Tibial nerve (tissue), 4 donors: ENCODE data around the gene ARHGAP1. TPM values are rescaled to one million over a fixed set of nuclear protein-coding genes. Genes with fewer than 3 reads are reported as not detected.

Experiments used
- DNase-seq, 2 donors: peaks; one replicate each; pipeline ENCODE4 v3.0.0-alpha.2; 2019; ENCODE audit warnings: low spot score in 2 of 2
- H3K27ac ChIP-seq, 4 donors: fragments of 200-600 bp; sonication (generic) in 3 of 4; one replicate each; pipeline ENCODE4 v1.5.1; 2017 to 2019; ENCODE audit warnings: mild to moderate bottlenecking in 1 of 4
- H3K27me3 ChIP-seq, 2 donors: fragments of 200-600 bp; sonication (generic) in 1 of 2; one replicate each; pipeline versions ENCODE4 v1.5.1 to v1.6.0; 2017 to 2019
- H3K36me3 ChIP-seq, 3 donors: fragments of 200-600 bp; sonication (generic); one replicate each; pipeline ENCODE4 v1.5.1; 2018 to 2019
- H3K4me1 ChIP-seq, 4 donors: fragments of 200-600 bp; sonication (generic) in 3 of 4; one replicate each; pipeline ENCODE4 v1.5.1; 2017 to 2019
- H3K4me3 ChIP-seq, 4 donors: fragments of 200-600 bp; sonication (generic) in 3 of 4; one replicate each; pipeline ENCODE4 v1.5.1; 2017 to 2019; ENCODE audit warnings: mild to moderate bottlenecking in 1 of 4, moderate library complexity in 1 of 4
- H3K9me3 ChIP-seq, 4 donors: fragments of 200-600 bp; sonication (generic) in 3 of 4; one replicate each; pipeline ENCODE4 v1.5.1; 2017 to 2019
- EP300 ChIP-seq, 2 donors: sonication (generic); formaldehyde crosslinking; IDR thresholded peaks; one replicate each; pipeline ENCODE4 v1.6.1; 2017; ENCODE audit warnings: antibody characterized with exemption in 2 of 2, mild to moderate bottlenecking in 1 of 2
- POLR2A ChIP-seq, 2 donors: fragments of 450-650 bp; IDR thresholded peaks; one replicate each; pipeline ENCODE4 v1.6.1; 2017; ENCODE audit warnings: antibody characterized with exemption in 2 of 2, mild to moderate bottlenecking in 2 of 2, moderate library complexity in 2 of 2
- WGBS, 2 donors: methylation state at CpG; one replicate each; pipeline ENCODE4 v1.1.5; 2018; 5-methylcytosine and 5-hydroxymethylcytosine counted together
- total RNA-seq, 4 donors: library from RNA; depleted of rRNA; stranded (reverse); fragments of >200 nt; gene quantifications; one replicate each; pipeline ENCODE4 v1.1.0, GENCODE V29; 2016
- TF ChIP-seq, protein P1 (sequence below), 5 experiments: fragments of 200-600 bp in 3 of 5; fragments of 450-650 bp in 2 of 5; sonication (generic) in 3 of 5; IDR thresholded peaks; one replicate each; pipeline ENCODE4 v1.5.1; 2016 to 2019; ENCODE audit warnings: antibody characterized with exemption in 5 of 5, mild to moderate bottlenecking in 3 of 5, moderate library complexity in 2 of 5

The ARHGAP1 gene
- total RNA-seq, 4 donors from 2014 or later = 47.9 to 83.0 (median 59.8) TPM

DNA sequence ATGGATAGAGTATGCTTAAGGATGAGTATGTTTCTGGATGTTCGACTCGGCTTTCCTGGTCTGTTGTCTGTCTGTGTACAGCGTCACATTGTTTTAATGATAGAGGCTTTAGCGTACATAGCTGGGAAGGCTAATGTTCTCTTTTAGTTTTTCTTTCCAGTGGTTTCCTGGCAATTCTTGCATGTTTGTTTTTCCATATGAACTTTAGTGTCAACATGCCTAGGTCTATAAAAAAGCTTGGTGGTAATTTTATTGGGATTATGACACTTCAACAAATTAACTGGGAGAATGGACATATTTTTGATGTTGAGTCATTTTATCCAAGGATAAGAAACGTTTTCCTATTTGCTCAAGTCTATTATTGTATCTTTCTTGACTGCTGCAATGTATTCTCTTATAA, 36.2 kb upstream of the ARHGAP1 start:
- H3K9me3 ChIP-seq = no peaks in the 10 kb centered on the region
- H3K27ac ChIP-seq = no peak overlapping the region
- no peaks in the 10 kb centered on the region for H3K27me3 ChIP-seq
- TF ChIP-seq EP300 (IDR thresholded peaks at IDR 0.05) = no peak
- TF ChIP-seq, protein P1, sequence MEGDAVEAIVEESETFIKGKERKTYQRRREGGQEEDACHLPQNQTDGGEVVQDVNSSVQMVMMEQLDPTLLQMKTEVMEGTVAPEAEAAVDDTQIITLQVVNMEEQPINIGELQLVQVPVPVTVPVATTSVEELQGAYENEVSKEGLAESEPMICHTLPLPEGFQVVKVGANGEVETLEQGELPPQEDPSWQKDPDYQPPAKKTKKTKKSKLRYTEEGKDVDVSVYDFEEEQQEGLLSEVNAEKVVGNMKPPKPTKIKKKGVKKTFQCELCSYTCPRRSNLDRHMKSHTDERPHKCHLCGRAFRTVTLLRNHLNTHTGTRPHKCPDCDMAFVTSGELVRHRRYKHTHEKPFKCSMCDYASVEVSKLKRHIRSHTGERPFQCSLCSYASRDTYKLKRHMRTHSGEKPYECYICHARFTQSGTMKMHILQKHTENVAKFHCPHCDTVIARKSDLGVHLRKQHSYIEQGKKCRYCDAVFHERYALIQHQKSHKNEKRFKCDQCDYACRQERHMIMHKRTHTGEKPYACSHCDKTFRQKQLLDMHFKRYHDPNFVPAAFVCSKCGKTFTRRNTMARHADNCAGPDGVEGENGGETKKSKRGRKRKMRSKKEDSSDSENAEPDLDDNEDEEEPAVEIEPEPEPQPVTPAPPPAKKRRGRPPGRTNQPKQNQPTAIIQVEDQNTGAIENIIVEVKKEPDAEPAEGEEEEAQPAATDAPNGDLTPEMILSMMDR (IDR thresholded peaks at IDR 0.05) = no peak
- no peak for TF ChIP-seq POLR2A (IDR thresholded peaks at IDR 0.05)
- no peak for DNase-seq
- H3K36me3 ChIP-seq = peaks cover 0 to 18% (median 4%) of the 10 kb centered on the region in 3 donors
- H3K4me3 ChIP-seq = no peak overlapping the region
- 56 to 61% methylated on average over 5 of the region's 5 CpGs for WGBS, 2 donors
- H3K4me1 ChIP-seq = peaks cover 0 to 1% (median 0%) of the 10 kb centered on the region in 4 donors

DNA sequence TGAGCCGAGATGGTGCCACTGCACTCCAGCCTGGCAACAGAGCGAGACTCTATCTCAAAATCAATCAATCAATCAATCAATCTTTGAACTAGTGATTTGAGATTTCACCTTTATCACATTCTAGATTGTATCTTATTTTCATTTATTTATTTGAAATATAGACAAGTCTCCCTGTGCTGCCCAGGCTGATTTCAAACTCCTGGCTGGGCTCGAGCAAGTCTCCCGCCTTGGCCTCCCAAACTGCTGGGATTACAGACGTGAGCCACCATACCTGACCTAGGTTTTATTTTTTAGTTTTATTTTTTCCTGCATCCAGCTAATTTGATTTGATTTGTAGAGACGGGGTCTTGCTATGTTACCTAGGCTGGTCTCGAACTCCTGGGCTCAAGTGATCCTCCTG, 35.7 kb upstream of the ARHGAP1 start:
- DNase-seq = no peak
- no peak overlapping the region for H3K4me3 ChIP-seq
- H3K9me3 ChIP-seq = no peaks in the 10 kb centered on the region
- peaks cover 0 to 14% (median 0%) of the 10 kb centered on the region in 3 donors for H3K36me3 ChIP-seq
- WGBS, 2 donors = 84 to 92% methylated on average over 7 of the region's 7 CpGs
- H3K27me3 ChIP-seq = no peaks in the 10 kb centered on the region
- no peak for TF ChIP-seq POLR2A (IDR thresholded peaks at IDR 0.05)
- TF ChIP-seq, protein P1 (IDR thresholded peaks at IDR 0.05) = no peak
- TF ChIP-seq EP300 (IDR thresholded peaks at IDR 0.05) = no peak
- no peaks in the 10 kb centered on the region for H3K4me1 ChIP-seq
- H3K27ac ChIP-seq = no peak overlapping the region

DNA sequence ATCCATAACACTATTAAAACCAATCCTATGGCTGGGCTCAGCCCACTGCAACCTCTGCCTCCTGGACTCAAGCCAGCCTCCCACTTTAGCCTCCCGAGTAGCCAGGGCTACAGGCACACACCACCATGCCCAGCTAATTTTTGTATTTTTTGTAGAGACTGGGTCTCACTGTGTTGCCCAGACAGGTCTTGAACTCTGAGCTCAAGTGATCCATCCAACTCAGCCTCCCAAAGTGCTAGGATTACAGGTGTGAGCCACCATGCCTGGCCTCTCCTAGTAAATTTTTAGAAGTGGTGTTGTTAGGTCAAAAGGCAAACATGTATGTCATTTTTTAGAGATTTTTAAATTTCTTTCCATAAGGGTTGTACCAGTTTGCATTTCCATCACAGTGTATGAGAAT, 32.8 kb upstream of the ARHGAP1 start:
- H3K27ac ChIP-seq = no peak overlapping the region
- H3K27me3 ChIP-seq = no peaks in the 10 kb centered on the region
- H3K4me3 ChIP-seq = no peak overlapping the region
- H3K4me1 ChIP-seq = no peaks in the 10 kb centered on the region
- no peaks in the 10 kb centered on the region for H3K36me3 ChIP-seq
- no peak for DNase-seq
- TF ChIP-seq EP300 (IDR thresholded peaks at IDR 0.05) (no peak), POLR2A (IDR thresholded peaks at IDR 0.05) (no peak)
- TF ChIP-seq, protein P1 (IDR thresholded peaks at IDR 0.05) = no peak
- WGBS, 2 donors = 76 to 90% methylated on average over 1 of the region's 1 CpG
- H3K9me3 ChIP-seq = no peaks in the 10 kb centered on the region

DNA sequence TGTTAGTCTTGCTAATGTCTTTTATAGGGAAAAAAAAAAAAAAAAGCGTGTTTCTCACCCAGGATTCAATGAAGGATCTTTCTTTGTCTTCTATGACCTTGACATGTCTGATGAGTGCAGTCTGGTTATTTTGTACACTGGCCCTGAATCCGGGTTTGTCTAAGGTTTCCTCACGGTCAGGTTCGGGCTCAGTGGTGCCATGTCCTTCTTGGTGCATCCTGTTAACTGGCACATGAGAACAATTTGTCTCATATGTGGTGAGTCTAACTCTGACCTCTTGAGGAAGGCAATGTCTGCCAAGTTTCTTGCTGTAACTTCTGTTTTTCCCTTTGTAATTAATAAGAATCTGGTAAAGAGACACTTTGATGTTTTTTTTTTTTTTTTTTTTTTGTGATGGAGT, 31.1 kb upstream of the ARHGAP1 start:
- DNase-seq = no peak
- H3K27me3 ChIP-seq = no peaks in the 10 kb centered on the region
- no peak overlapping the region for H3K27ac ChIP-seq
- 85 to 86% methylated on average over 4 of the region's 4 CpGs for WGBS, 2 donors
- no peak overlapping the region for H3K4me3 ChIP-seq
- no peaks in the 10 kb centered on the region for H3K36me3 ChIP-seq
- H3K4me1 ChIP-seq = no peaks in the 10 kb centered on the region
- TF ChIP-seq, protein P1 (IDR thresholded peaks at IDR 0.05) = no peak
- no peak for TF ChIP-seq EP300 (IDR thresholded peaks at IDR 0.05)
- no peak for TF ChIP-seq POLR2A (IDR thresholded peaks at IDR 0.05)
- H3K9me3 ChIP-seq = no peaks in the 10 kb centered on the region

DNA sequence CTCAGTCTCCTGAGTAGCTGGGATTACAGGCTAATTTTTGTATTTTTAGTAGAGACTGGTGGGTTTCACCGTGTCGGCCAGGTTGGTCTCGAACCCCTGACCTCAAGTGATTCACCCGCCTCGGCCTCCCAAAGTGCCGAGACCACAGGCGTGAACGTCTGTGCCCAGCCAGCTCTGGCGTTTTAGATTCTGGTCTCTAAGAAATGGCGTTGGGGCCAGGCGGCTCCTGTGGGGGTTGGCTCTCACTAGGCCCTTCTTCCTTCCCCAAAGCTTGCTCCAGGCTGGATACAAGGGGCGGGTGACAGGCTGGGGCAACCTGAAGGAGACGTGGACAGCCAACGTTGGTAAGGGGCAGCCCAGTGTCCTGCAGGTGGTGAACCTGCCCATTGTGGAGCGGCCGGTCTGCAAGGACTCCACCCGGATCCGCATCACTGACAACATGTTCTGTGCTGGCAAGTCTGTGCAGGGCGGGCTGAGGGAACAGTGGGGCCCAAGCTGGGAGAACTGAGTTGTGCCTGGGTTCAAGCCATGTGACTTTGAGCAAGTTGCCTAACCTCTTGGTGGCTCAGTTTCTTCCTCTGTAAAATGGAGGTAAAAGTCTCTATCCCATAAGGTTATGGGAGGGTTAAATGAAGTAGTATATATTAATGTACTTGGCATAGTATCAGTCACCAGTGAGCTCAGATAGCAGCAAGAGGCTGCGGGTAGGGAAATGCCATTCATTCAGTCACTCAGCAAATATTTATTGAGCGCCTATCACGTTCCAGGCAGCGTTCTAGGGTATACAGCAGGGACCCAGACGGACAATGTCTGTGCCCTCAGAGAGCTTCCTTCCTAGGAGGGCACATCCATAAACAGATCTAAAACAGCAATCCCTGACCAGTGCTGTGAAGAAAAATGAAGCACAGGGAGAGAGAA, 28.9 kb upstream of the ARHGAP1 start:
- Histone ChIP-seq H3K9me3 (no peaks in the 10 kb centered on the region), H3K4me3 (no peak overlapping the region), H3K36me3 (no peaks in the 10 kb centered on the region), H3K27ac (no peak overlapping the region), H3K4me1 (no peaks in the 10 kb centered on the region), H3K27me3 (no peaks in the 10 kb centered on the region)
- DNase-seq = no peak
- 83 to 87% methylated on average over 24 of the region's 24 CpGs for WGBS, 2 donors
- TF ChIP-seq POLR2A (IDR thresholded peaks at IDR 0.05) (no peak), EP300 (IDR thresholded peaks at IDR 0.05) (no peak)
- TF ChIP-seq, protein P1 (IDR thresholded peaks at IDR 0.05) = no peak
